PC-3 (cell line): ENCODE results near the gene ZNF462. TPM values are rescaled to one million over a fixed set of nuclear protein-coding genes. Genes with fewer than 3 reads are reported as not detected.
A peak's percentile ranks its signal among the peaks of the same experiment; 100 is the strongest.

Experiments
- ATAC-seq: fragments of 200-7000 bp; cut with Tn5 transposase; 2 replicates; pipeline ENCODE4 v1.9.1; 2020; ENCODE audit warnings: mild to moderate bottlenecking, moderate library complexity
- BruUV-seq: library from RNA; stranded (reverse); fragments of 400-500 nt; replicated peaks from 2 replicates; lab custom pipeline; 2021; lab: Mats Ljungman, UMichigan
- CTCF ChIA-PET: fragments of 300-600 bp; sonication (Branson Sonifier 250); formaldehyde crosslinking; loops from one replicate; lab custom pipeline; 2022; ENCODE audit warnings: antibody characterized with exemption; lab: Charles Lee
- POLR2A ChIA-PET: fragments of 300-600 bp; sonication (Branson Sonifier 250); formaldehyde crosslinking; loops from one replicate; lab custom pipeline; 2022; ENCODE audit warnings: antibody characterized with exemption; ENCODE audit not compliant: unreplicated experiment; lab: Charles Lee
- DNase-seq: peaks from one replicate; pipeline ENCODE4 v3.0.0-alpha.2; 2015
- H2AFZ ChIP-seq: fragments of 300-600 bp; sonication (generic); 2 replicates; pipeline ENCODE4 v1.6.0; 2016; ENCODE audit warnings: antibody characterized with exemption, low read length
- H3F3A ChIP-seq: fragments of 300-600 bp; sonication (generic); one replicate; pipeline ENCODE4 v1.6.0; 2017; ENCODE audit warnings: antibody characterized with exemption, low read length, control low read depth, mild to moderate bottlenecking; ENCODE audit not compliant: unreplicated experiment
- H3K27ac ChIP-seq: fragments of 300-600 bp; sonication (generic); 2 replicates; pipeline ENCODE4 v1.5.1; 2016; ENCODE audit warnings: mild to moderate bottlenecking, low read length
- H3K27me3 ChIP-seq: fragments of 300-600 bp; sonication (generic); 2 replicates; pipeline ENCODE4 v1.6.1; 2016; ENCODE audit warnings: low read length, mixed read lengths
- H3K36me3 ChIP-seq: fragments of 300-600 bp; sonication (generic); 2 replicates; pipeline ENCODE4 v1.6.1; 2016; ENCODE audit warnings: low read depth, mixed run types, low read length, mixed read lengths
- H3K4me1 ChIP-seq: fragments of 300-600 bp; sonication (generic); 2 replicates; pipeline ENCODE4 v1.5.1; 2016; ENCODE audit warnings: low read length; ENCODE audit not compliant: insufficient read depth
- H3K4me2 ChIP-seq: fragments of 300-600 bp; sonication (generic); 2 replicates; pipeline ENCODE4 v1.6.0; 2016; ENCODE audit warnings: low read length
- H3K4me3 ChIP-seq: fragments of 300-600 bp; sonication (generic); 2 replicates; pipeline ENCODE4 v1.5.1; 2016; ENCODE audit warnings: mild to moderate bottlenecking, low read length, mixed read lengths
- H3K79me2 ChIP-seq: fragments of 300-600 bp; sonication (generic); 2 replicates; pipeline ENCODE4 v1.6.1; 2017; ENCODE audit warnings: low read length, mixed read lengths
- H3K9ac ChIP-seq: fragments of 300-600 bp; sonication (generic); 2 replicates; pipeline ENCODE4 v1.6.0; 2016; ENCODE audit warnings: mild to moderate bottlenecking, low read length
- H3K9me2 ChIP-seq: fragments of 300-600 bp; sonication (generic); replicated peaks from 2 replicates; pipeline ENCODE4 v1.6.1; 2016; ENCODE audit warnings: mixed run types, low read length, mixed read lengths
- H3K9me3 ChIP-seq: fragments of 300-600 bp; sonication (generic); 2 replicates; pipeline ENCODE4 v1.6.1; 2016; ENCODE audit warnings: low read length, mixed read lengths
- H4K20me1 ChIP-seq: fragments of 300-600 bp; sonication (generic); 2 replicates; pipeline ENCODE4 v1.6.1; 2016; ENCODE audit warnings: low read length, mixed read lengths
- CTCF ChIP-seq: fragments of 300-600 bp; sonication (generic); conservative IDR thresholded peaks from 2 replicates; pipeline ENCODE4 v1.5.1; 2017; ENCODE audit warnings: antibody characterized with exemption, low read depth, mild to moderate bottlenecking, low read length
- EZH2 ChIP-seq: fragments of 300-600 bp; sonication (generic); IDR thresholded peaks from one replicate; pipeline ENCODE4 v1.6.1; 2017; ENCODE audit warnings: antibody characterized with exemption, mild to moderate bottlenecking, low read length; ENCODE audit not compliant: unreplicated experiment
- EZH2phosphoT487 ChIP-seq: fragments of 300-600 bp; sonication (generic); IDR thresholded peaks from 2 replicates; pipeline ENCODE4 v1.6.1; 2018; ENCODE audit warnings: mild to moderate bottlenecking, antibody characterized with exemption, low read length, borderline replicate concordance
- intact Hi-C: fragments of 100-400 bp; cut with micrococcal nuclease; formaldehyde crosslinking; loops from 2 replicates; pipeline ENCODE4 v1.9.0; 2023
- total RNA-seq: library from RNA; depleted of rRNA; stranded (reverse); fragments of >200 nt; gene quantifications from 2 replicates; pipeline ENCODE4 v1.2.3, GENCODE V29; 2014

Gene ZNF462
- total RNA-seq, 1 experiment from 2014 or later = 21.2 TPM

GRCh38 chr9:106867286-106867685 lies 4.3 kb downstream of the ZNF462 start:
- DNase-seq (peak; percentile 47), ATAC-seq (no peak)
- no peak overlapping the region for H2AFZ ChIP-seq
- H3K9me3 ChIP-seq = no peaks in the 10 kb centered on the region
- ChIA-PET POLR2A (no interaction called here), CTCF (no interaction called here)
- peaks cover 100% of the 10 kb centered on the region for H3K79me2 ChIP-seq
- H3F3A ChIP-seq = no peaks in the 10 kb centered on the region
- peak overlapping the region; percentile 82 for H3K4me2 ChIP-seq
- no TSS peak for BruUV-seq
- no peaks in the 10 kb centered on the region for H3K27me3 ChIP-seq
- no peak for TF ChIP-seq EZH2
- TF ChIP-seq EZH2phosphoT487 = no peak
- no peak for TF ChIP-seq CTCF
- no peaks in the 10 kb centered on the region for H3K9me2 ChIP-seq
- peak overlapping the region; percentile 98; the same call in 1 of the 2 replicates for H3K4me3 ChIP-seq
- no peak overlapping the region for H3K27ac ChIP-seq
- peaks cover 43% of the 10 kb centered on the region for H3K4me1 ChIP-seq
- H4K20me1 ChIP-seq = no peaks in the 10 kb centered on the region
- intact Hi-C loops = loop anchor here (10.0 kb wide), 1 partner anchor 308 kb away; no protein-coding TSS in a partner anchor
- H3K9ac ChIP-seq = no peak overlapping the region
- H3K36me3 ChIP-seq = 0 out of 2 replicates have a peak, but pooled peaks cover 2% of the 10 kb centered on the region

GRCh38 chr9:106868087-106868486 lies 5.1 kb downstream of the ZNF462 start:
- Histone ChIP-seq H3K9me3 (no peaks in the 10 kb centered on the region), H3K4me3 (no peak overlapping the region)

More at GRCh38 chr9:106868087-106868486, 5.1 kb downstream of the ZNF462 start:
- H3K36me3 ChIP-seq = 0 out of 2 replicates have a peak, but pooled peaks cover 2% of the 10 kb centered on the region
- intact Hi-C loops = loop anchor here (10.0 kb wide), 1 partner anchor 307 kb away; no protein-coding TSS in a partner anchor
- no peaks in the 10 kb centered on the region for H4K20me1 ChIP-seq
- no peak overlapping the region for H3K9ac ChIP-seq
- TF ChIP-seq CTCF (no peak), EZH2phosphoT487 (no peak), EZH2 (no peak)
- H3K27ac ChIP-seq = no peak overlapping the region
- H3K27me3 ChIP-seq = no peaks in the 10 kb centered on the region
- ChIA-PET CTCF (interaction anchor here (0.7 kb wide), 1 partner anchor 304 kb away, joined by 3 read pairs; no protein-coding TSS in a partner anchor), POLR2A (no interaction called here)
- DNase-seq (no peak), ATAC-seq (no peak)
- peaks cover 100% of the 10 kb centered on the region for H3K79me2 ChIP-seq
- peaks cover 43% of the 10 kb centered on the region for H3K4me1 ChIP-seq
- no TSS peak for BruUV-seq
- H3F3A ChIP-seq = no peaks in the 10 kb centered on the region
- 0 out of 2 replicates have a peak overlapping the region, but pooled peaks have one; percentile 82 for H3K4me2 ChIP-seq
- H2AFZ ChIP-seq = no peak overlapping the region
- no peaks in the 10 kb centered on the region for H3K9me2 ChIP-seq
